ENCODE measurements around the gene ARRB1. TPM values are rescaled to one million over a fixed set of nuclear protein-coding genes. Genes with fewer than 3 reads are reported as not detected.

The ARRB1 gene
- total RNA-seq = 10 to 100 TPM; 24.3 to 29.5 TPM

DNA sequence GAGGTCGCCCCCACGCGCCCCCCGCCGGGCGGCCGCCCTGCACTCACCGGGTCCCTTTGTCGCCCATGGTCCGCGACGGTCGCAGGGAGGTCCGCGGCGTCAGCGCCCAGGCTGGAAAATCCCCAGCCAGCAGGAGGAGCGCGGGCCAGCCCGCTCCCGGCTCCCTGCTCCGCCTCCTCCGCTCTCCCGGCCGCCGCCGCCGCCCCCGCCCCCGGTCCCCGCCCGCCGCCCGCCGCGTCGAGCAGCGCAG, at the start of gene ARRB1:
ARRB1 (minus strand) TSS at position 121 of the 250 bp plus-strand sequence; CDS start at position 67, 54 bp downstream.
- Mint-ChIP-seq H3K4me1 (peaks cover 57% of the 10 kb centered on the region), H3K27ac (peak within 1 kb of the TSS; percentile 93), H3K36me3 (ENCODE audit: low read depth) (no peaks in the 10 kb centered on the region), H3K4me3 (peak within 1 kb of the TSS; percentile 86), H3K9me3 (no peaks in the 10 kb centered on the region), H3K27me3 (no peaks in the 10 kb centered on the region)
- DNase-seq = no peak
- POLR2A ChIA-PET = no interaction called here
- CTCF ChIA-PET = interaction anchor here (0.6 to 4.4 kb wide), 7 partner anchors 11 to 103 kb away, joined by 3 to 31 read pairs (median 4); no protein-coding TSS in a partner anchor

- CTCF ChIA-PET = interaction anchor here (0.6 to 2.2 kb wide), 7 partner anchors 11 to 171 kb away, joined by 3 to 8 read pairs (median 4); no protein-coding TSS in a partner anchor
- peaks cover 7% of the 10 kb centered on the region for H3K27me3 Mint-ChIP-seq
- POLR2A ChIA-PET = interaction anchor here (0.6 kb wide), 2 partner anchors 74 to 673 kb away, joined by 3 read pairs; no protein-coding TSS in a partner anchor
- peaks cover 57% of the 10 kb centered on the region for H3K36me3 Mint-ChIP-seq (ENCODE audit: low read depth)
- no peaks in the 10 kb centered on the region for H3K9me3 Mint-ChIP-seq
- H3K4me3 Mint-ChIP-seq = peak overlapping the region; percentile 97
- peaks cover 47% of the 10 kb centered on the region for H3K4me1 Mint-ChIP-seq
- peak; percentile 22 for DNase-seq
- H3K27ac Mint-ChIP-seq = peak overlapping the region; percentile 99
Observed at GRCh38 chr11:75400146-75400865, 48.8 kb upstream of the ARRB1 start.

DNA sequence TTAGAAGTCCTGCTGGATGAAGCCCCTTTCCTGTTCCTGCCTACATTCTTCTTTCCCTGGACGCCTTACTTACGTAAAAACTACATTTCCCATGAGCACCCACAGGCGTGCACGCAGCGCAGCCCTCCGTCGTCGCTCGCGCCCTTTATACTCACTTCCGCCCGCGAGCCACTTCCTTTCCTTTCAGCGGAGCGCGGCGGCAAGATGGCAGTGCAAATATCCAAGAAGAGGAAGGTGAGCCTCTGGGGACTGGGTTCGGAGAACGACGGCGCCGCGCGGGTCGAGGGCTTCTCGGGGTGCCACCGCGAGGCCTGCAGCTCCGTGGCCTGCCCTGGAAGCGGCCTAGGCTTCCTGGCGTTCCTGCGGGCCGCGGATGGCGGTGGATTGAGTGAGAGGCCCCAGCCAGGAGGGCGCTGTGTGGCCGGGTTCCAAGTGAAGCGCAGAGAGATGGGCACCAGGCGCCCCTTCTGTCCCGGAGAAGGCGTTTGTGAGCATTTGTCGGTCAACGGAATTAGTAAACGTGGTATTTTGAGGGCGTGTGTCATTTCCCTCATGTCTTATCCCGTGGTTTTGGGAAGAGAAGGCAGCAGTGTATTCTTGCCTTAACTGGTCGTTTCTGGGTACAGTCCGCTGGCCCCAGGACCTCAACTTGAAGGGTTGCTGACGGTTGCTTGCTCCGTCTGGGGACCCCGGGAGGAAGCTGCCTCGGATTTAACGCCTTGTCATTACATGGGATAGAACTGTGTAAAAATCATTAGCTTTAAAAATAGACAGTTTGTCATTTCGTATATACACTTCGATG, 48.1 kb upstream of the ARRB1 start, which contains the start of gene RPS3:
RPS3 (plus strand) TSS at position 175 of the 802 bp plus-strand sequence; CDS start at position 205, 30 bp downstream.
- H3K36me3 Mint-ChIP-seq (ENCODE audit: low read depth) = peaks cover 52% of the 10 kb centered on the region
- ChIA-PET CTCF (interaction anchor here (0.6 to 2.2 kb wide), 8 partner anchors 10 to 152 kb away, joined by 3 to 8 read pairs (median 4); no protein-coding TSS in a partner anchor), POLR2A (interaction anchor here (0.6 kb wide), 1 partner anchor 75 kb away, joined by 3 read pairs; no protein-coding TSS in a partner anchor)

GRCh38 chr11:75398906-75399305, 47.4 kb upstream of the ARRB1 start:
- H3K4me3 Mint-ChIP-seq = peak overlapping the region; percentile 97
- H3K9me3 Mint-ChIP-seq = no peaks in the 10 kb centered on the region
- ChIA-PET POLR2A (no interaction called here), CTCF (interaction anchor here (1.2 to 2.0 kb wide), 4 partner anchors 11 to 127 kb away, joined by 3 to 8 read pairs (median 3); partner anchors contain the start of gene GDPD5)
- peaks cover 7% of the 10 kb centered on the region for H3K27me3 Mint-ChIP-seq
- DNase-seq = no peak
- H3K4me1 Mint-ChIP-seq = peaks cover 40% of the 10 kb centered on the region
- H3K27ac Mint-ChIP-seq = peak overlapping the region; percentile 99
- peaks cover 45% of the 10 kb centered on the region for H3K36me3 Mint-ChIP-seq (ENCODE audit: low read depth)

More for the DNA sequence above, 48.1 kb upstream of the ARRB1 start, which contains the start of gene RPS3:
- Mint-ChIP-seq H3K4me3 (peak within 1 kb of the TSS; percentile 97), H3K4me1 (peaks cover 46% of the 10 kb centered on the region), H3K27me3 (peaks cover 7% of the 10 kb centered on the region), H3K9me3 (no peaks in the 10 kb centered on the region), H3K27ac (peak within 1 kb of the TSS; percentile 99)
- peak; percentile 90 for DNase-seq

DNA sequence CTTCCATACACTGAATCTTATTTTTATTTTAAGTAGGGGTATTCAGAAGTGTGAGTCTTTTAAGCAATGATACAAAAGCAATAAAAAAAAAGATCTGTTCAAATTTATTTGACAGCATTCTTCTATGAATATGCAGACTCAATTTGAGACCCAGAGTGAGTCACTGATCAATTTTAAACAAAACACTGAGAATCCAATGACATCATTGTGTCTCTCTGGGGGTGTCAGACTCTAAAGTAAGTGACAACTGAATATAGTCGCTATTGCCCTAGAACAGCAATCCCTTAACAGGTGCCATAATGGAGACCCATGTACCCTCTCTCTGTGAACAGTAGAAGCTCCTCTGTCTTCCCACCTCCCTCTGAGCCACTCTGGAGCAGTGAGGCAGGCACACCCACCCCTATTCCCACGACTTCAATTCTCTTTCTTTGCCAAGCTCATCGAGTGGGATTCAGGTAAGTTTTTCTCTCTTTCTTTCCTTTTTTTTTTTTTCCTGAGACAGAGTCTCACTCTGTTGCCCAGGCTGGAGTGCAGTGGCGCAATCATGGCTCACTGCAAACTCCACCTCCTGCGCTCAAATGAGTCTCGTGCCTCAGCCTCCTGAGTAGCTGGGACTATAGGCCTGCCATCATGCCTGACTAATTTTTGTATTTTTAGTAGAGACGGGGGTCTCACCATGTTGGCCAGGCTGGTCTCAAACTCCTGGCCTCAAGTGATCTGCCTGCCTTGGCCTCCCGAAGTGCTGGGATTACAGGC, 42.8 kb upstream of the ARRB1 start:
- ChIA-PET POLR2A (no interaction called here), CTCF (no interaction called here)
- H3K4me1 Mint-ChIP-seq = peaks cover 8% of the 10 kb centered on the region
- no peaks in the 10 kb centered on the region for H3K9me3 Mint-ChIP-seq
- no peak overlapping the region for H3K4me3 Mint-ChIP-seq
- peaks cover under 1% of the 10 kb centered on the region for H3K36me3 Mint-ChIP-seq (ENCODE audit: low read depth)
- no peak overlapping the region for H3K27ac Mint-ChIP-seq
- DNase-seq = no peak
- peaks cover 12% of the 10 kb centered on the region for H3K27me3 Mint-ChIP-seq

GRCh38 chr11:75389925-75390324, 38.5 kb upstream of the ARRB1 start:
- Mint-ChIP-seq H3K4me3 (no peak overlapping the region), H3K27me3 (peaks cover 10% of the 10 kb centered on the region), H3K4me1 (no peaks in the 10 kb centered on the region), H3K9me3 (no peaks in the 10 kb centered on the region), H3K27ac (no peak overlapping the region), H3K36me3 (ENCODE audit: low read depth) (no peaks in the 10 kb centered on the region)
- POLR2A ChIA-PET = no interaction called here
- DNase-seq = no peak
- CTCF ChIA-PET = interaction anchor here (0.6 to 3.3 kb wide), 7 partner anchors 50 to 187 kb away, joined by 3 to 23 read pairs (median 4); no protein-coding TSS in a partner anchor

- Mint-ChIP-seq H3K9me3 (no peaks in the 10 kb centered on the region), H3K27ac (no peak overlapping the region), H3K36me3 (ENCODE audit: low read depth) (no peaks in the 10 kb centered on the region), H3K27me3 (peaks cover 10% of the 10 kb centered on the region), H3K4me1 (peaks cover 6% of the 10 kb centered on the region), H3K4me3 (no peak overlapping the region)
- DNase-seq = no peak
- ChIA-PET POLR2A (no interaction called here), CTCF (interaction anchor here (0.6 to 3.3 kb wide), 16 partner anchors 9 to 374 kb away, joined by 3 to 23 read pairs (median 3); no protein-coding TSS in a partner anchor)
Observed at GRCh38 chr11:75389276-75389605, 37.8 kb upstream of the ARRB1 start.

DNA sequence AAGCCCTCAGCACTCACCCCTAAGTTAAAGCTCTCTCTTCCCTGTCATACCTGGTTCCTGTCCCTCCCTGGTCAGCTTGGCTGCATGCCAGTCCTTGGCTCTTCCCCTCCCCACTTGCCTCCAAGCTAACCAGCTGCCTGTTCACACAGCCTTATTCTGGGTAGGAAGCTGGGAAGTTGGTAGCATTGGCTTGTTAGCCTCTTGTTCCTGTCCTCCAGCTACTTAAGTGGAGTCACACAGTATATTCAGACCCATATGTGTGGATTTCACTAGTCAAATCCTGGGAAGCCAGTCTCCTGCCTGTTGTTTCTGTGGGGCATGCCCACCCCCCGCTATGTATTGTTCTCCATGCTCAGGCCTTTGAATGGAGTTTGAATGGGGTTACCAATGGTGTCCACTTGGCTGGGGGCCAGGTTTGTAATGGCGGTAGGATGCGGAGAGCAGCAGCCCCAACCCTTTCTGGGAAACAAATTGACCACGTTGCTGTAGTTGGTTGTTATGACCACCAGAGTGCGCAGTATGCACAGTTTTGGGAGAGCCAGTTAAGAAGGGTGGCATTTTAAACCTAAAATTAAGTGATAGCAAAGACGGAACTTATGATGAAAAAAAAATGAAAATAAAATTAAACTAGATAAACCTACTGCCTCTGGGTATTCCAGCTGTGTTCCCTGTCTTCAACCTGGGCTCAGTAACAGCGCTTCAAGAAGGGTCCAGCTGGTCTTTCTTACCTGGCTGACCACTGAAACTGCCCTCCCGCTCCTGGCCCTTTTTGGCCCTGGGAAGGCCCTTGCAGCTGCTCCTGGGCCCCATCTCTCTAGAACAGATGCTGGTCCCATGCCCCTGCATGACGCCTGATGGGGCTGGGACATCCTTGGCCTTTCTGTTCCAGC, 37.2 kb upstream of the ARRB1 start:
- peaks cover 10% of the 10 kb centered on the region for H3K27me3 Mint-ChIP-seq
- CTCF ChIA-PET = interaction anchor here (0.6 to 4.9 kb wide), 22 partner anchors 10 to 1434 kb away, joined by 3 to 23 read pairs (median 3); no protein-coding TSS in a partner anchor
- POLR2A ChIA-PET = interaction anchor here (0.6 kb wide), 1 partner anchor 86 kb away, joined by 3 read pairs; no protein-coding TSS in a partner anchor
- H3K9me3 Mint-ChIP-seq = no peaks in the 10 kb centered on the region
- H3K27ac Mint-ChIP-seq = no peak overlapping the region
- H3K4me1 Mint-ChIP-seq = peaks cover 12% of the 10 kb centered on the region
- H3K4me3 Mint-ChIP-seq = no peak overlapping the region
- no peaks in the 10 kb centered on the region for H3K36me3 Mint-ChIP-seq (ENCODE audit: low read depth)
- peak; percentile 82 for DNase-seq

DNA sequence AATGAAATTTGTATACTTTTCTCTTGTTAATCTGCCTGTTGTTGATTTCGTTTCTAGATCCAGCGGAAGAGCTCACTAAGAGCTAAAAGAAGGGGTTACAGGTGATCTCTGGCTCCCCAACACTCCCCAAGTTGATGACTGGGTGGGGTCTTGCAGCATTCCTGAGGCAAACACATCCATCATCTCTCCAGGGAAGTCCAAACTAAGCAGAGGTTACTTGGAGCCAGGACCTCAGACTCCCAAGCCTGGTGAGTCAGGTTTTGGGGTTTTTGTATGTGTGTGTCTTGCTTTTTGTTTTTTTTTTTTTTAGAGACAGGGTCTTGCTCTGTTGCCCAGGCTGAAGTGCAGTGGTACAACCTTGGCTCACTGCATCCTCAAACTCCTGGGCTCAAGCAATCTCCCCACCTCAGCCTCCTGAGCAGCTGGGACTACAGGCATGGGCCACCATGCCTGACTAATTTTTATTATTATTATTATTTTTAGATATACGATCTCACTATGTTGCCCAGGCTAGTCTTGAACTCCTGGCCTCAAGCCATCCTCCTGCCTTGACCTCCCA, 36.4 kb upstream of the ARRB1 start:
- no peak for DNase-seq
- ChIA-PET CTCF (interaction anchor here (0.9 to 4.9 kb wide), 12 partner anchors 10 to 178 kb away, joined by 3 to 23 read pairs (median 6); no protein-coding TSS in a partner anchor), POLR2A (interaction anchor here (0.8 kb wide), 1 partner anchor 108 kb away, joined by 3 read pairs; no protein-coding TSS in a partner anchor)
- no peak overlapping the region for H3K4me3 Mint-ChIP-seq
- peaks cover 19% of the 10 kb centered on the region for H3K4me1 Mint-ChIP-seq
- peaks cover 10% of the 10 kb centered on the region for H3K27me3 Mint-ChIP-seq
- H3K36me3 Mint-ChIP-seq (ENCODE audit: low read depth) = no peaks in the 10 kb centered on the region
- H3K27ac Mint-ChIP-seq = no peak overlapping the region
- no peaks in the 10 kb centered on the region for H3K9me3 Mint-ChIP-seq

- no peaks in the 10 kb centered on the region for H3K9me3 Mint-ChIP-seq
- POLR2A ChIA-PET = interaction anchor here (0.6 to 0.8 kb wide), 2 partner anchors 11 to 107 kb away, joined by 3 read pairs; no protein-coding TSS in a partner anchor
- H3K27me3 Mint-ChIP-seq = peaks cover 10% of the 10 kb centered on the region
- H3K27ac Mint-ChIP-seq = no peak overlapping the region
- CTCF ChIA-PET = interaction anchor here (1.4 to 4.9 kb wide), 8 partner anchors 11 to 144 kb away, joined by 4 to 23 read pairs (median 12); no protein-coding TSS in a partner anchor
- H3K36me3 Mint-ChIP-seq (ENCODE audit: low read depth) = no peaks in the 10 kb centered on the region
- no peak overlapping the region for H3K4me3 Mint-ChIP-seq
- no peak for DNase-seq
- peaks cover 19% of the 10 kb centered on the region for H3K4me1 Mint-ChIP-seq
Observed at GRCh38 chr11:75386942-75387630, 35.6 kb upstream of the ARRB1 start.
